Hepatocyte (in vitro differentiated cells): ENCODE results near the gene ZNF24. TPM values are rescaled to one million over a fixed set of nuclear protein-coding genes. Genes with fewer than 3 reads are reported as not detected.

Experiments
- DNase-seq: peaks from one replicate; pipeline ENCODE4 v3.0.0-alpha.2; 2016; ENCODE audit warnings: low spot score
- H2AFZ ChIP-seq: fragments of 200-600 bp; sonication (generic); 2 replicates; pipeline ENCODE4 v1.6.0; 2016; ENCODE audit warnings: antibody characterized with exemption, mild to moderate bottlenecking
- H3K27ac ChIP-seq: fragments of 200-600 bp; sonication (generic); 2 replicates; pipeline ENCODE4 v1.5.1; 2016; ENCODE audit warnings: mild to moderate bottlenecking
- H3K27me3 ChIP-seq: fragments of 200-600 bp; sonication (generic); 2 replicates; pipeline ENCODE4 v1.6.1; 2016
- H3K36me3 ChIP-seq: fragments of 200-600 bp; sonication (generic); replicated peaks from 2 replicates; pipeline ENCODE4 v1.5.1; 2016; ENCODE audit warnings: low read depth; ENCODE audit not compliant: insufficient read depth
- H3K4me1 ChIP-seq: fragments of 200-600 bp; sonication (generic); 2 replicates; pipeline ENCODE4 v1.5.1; 2016; ENCODE audit warnings: mild to moderate bottlenecking, moderate library complexity; ENCODE audit not compliant: insufficient read depth
- H3K4me2 ChIP-seq: fragments of 200-600 bp; sonication (generic); 2 replicates; pipeline ENCODE4 v1.6.0; 2016
- H3K4me3 ChIP-seq: fragments of 200-600 bp; sonication (generic); 2 replicates; pipeline ENCODE4 v1.5.1; 2016; ENCODE audit warnings: mild to moderate bottlenecking
- H3K79me2 ChIP-seq: fragments of 200-600 bp; sonication (generic); 2 replicates; pipeline ENCODE4 v1.6.0; 2017; ENCODE audit warnings: mild to moderate bottlenecking
- H3K9me2 ChIP-seq: fragments of 200-600 bp; sonication (generic); replicated peaks from 2 replicates; pipeline ENCODE4 v1.6.0; 2017; ENCODE audit warnings: mild to moderate bottlenecking; ENCODE audit not compliant: insufficient read depth
- H3K9me3 ChIP-seq: fragments of 200-600 bp; sonication (generic); 2 replicates; pipeline ENCODE4 v1.5.1; 2016; ENCODE audit warnings: low read depth, mild to moderate bottlenecking
- H4K20me1 ChIP-seq: fragments of 200-600 bp; sonication (generic); 2 replicates; pipeline ENCODE4 v1.6.0; 2016; ENCODE audit warnings: mild to moderate bottlenecking; ENCODE audit not compliant: insufficient read depth, poor library complexity, severe bottlenecking
- EZH2 ChIP-seq: fragments of 200-600 bp; sonication (generic); IDR thresholded peaks from 2 replicates; pipeline ENCODE4 v1.6.1; 2016; ENCODE audit warnings: antibody characterized with exemption, mild to moderate bottlenecking, borderline replicate concordance
- EZH2phosphoT487 ChIP-seq: fragments of 200-600 bp; sonication (generic); IDR thresholded peaks from one replicate; pipeline ENCODE4 v1.6.1; 2018; ENCODE audit warnings: antibody characterized with exemption, mild to moderate bottlenecking, low read depth, moderate library complexity; ENCODE audit not compliant: unreplicated experiment, severe bottlenecking
- WGBS: methylation state at CpG from one replicate; pipeline ENCODE4 v1.1.6; 2016; ENCODE audit warnings: low lambda C conversion rate; ENCODE audit errors: missing lambda C conversion rate; 5-methylcytosine and 5-hydroxymethylcytosine counted together
- polyA plus RNA-seq: library from polyadenylated mRNA; unstranded; fragments of >200 nt; fragmentation: Nextera tagmentation; extraction: Ambion mirVana; gene quantifications from 2 replicates; pipeline ENCODE4 v1.2.1, GENCODE V29; 2016
- total RNA-seq: library from RNA; depleted of rRNA; stranded (reverse); fragments of >200 nt; gene quantifications from 2 replicates; pipeline ENCODE4 v1.2.3, GENCODE V29; 2014
- TF ChIP-seq, protein P1 (sequence below): fragments of 200-600 bp; sonication (generic); IDR thresholded peaks from 2 replicates; pipeline ENCODE4 v1.5.1; 2016; ENCODE audit warnings: antibody characterized with exemption, mild to moderate bottlenecking; ENCODE audit not compliant: poor library complexity

The ZNF24 gene
- total and polyA plus RNA-seq, 2 experiments from 2014 or later = 29.0 to 44.3 TPM

DNA sequence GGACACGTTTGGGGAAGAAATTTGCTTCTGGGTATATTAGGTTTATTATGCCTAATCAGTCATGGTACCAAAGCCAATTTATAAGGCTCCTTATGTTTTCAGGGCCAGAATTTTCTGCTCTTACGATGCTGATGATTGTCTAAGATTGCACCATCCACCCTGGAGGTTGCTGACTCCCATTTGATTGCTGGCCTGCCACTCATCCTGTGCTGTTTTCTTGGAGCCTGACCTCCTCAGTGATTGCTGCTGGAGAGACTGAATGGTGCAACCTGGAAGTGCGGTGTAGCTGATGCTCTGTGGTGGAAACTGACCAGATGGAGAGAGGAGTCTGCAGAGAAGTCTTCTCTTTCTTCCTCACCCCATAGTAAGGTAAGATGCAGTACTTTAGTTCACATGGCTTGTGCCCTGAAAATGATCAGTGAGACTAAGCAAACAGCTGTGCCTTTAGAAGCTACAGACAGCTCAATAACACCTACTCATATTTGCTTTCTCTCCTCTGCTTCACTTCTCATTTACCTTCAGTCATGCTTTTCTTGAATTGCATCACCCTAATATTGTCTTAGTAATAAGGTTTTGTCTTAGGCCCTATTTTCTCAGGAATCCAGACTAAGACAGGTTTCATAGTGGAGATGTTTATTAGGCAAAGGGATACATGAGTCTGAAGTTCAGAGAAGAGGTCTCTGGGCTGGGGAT, 17.4 kb downstream of the ZNF24 start:
- H3K27me3 ChIP-seq = no peaks in the 10 kb centered on the region
- H4K20me1 ChIP-seq = no peaks in the 10 kb centered on the region
- H3K9me2 ChIP-seq = no peaks in the 10 kb centered on the region
- H3K4me1 ChIP-seq = no peaks in the 10 kb centered on the region
- DNase-seq = no peak
- H3K27ac ChIP-seq = no peak overlapping the region
- H3K4me3 ChIP-seq = no peak overlapping the region
- no peaks in the 10 kb centered on the region for H3K9me3 ChIP-seq
- no peaks in the 10 kb centered on the region for H3K79me2 ChIP-seq
- no peak overlapping the region for H3K4me2 ChIP-seq
- TF ChIP-seq EZH2phosphoT487 (no peak), EZH2 (no peak)
- TF ChIP-seq, protein P1, sequence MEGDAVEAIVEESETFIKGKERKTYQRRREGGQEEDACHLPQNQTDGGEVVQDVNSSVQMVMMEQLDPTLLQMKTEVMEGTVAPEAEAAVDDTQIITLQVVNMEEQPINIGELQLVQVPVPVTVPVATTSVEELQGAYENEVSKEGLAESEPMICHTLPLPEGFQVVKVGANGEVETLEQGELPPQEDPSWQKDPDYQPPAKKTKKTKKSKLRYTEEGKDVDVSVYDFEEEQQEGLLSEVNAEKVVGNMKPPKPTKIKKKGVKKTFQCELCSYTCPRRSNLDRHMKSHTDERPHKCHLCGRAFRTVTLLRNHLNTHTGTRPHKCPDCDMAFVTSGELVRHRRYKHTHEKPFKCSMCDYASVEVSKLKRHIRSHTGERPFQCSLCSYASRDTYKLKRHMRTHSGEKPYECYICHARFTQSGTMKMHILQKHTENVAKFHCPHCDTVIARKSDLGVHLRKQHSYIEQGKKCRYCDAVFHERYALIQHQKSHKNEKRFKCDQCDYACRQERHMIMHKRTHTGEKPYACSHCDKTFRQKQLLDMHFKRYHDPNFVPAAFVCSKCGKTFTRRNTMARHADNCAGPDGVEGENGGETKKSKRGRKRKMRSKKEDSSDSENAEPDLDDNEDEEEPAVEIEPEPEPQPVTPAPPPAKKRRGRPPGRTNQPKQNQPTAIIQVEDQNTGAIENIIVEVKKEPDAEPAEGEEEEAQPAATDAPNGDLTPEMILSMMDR = no peak
- WGBS = 71% methylated on average over 3 of the region's 3 CpGs
- no peak overlapping the region for H2AFZ ChIP-seq
- H3K36me3 ChIP-seq = no peaks in the 10 kb centered on the region

DNA sequence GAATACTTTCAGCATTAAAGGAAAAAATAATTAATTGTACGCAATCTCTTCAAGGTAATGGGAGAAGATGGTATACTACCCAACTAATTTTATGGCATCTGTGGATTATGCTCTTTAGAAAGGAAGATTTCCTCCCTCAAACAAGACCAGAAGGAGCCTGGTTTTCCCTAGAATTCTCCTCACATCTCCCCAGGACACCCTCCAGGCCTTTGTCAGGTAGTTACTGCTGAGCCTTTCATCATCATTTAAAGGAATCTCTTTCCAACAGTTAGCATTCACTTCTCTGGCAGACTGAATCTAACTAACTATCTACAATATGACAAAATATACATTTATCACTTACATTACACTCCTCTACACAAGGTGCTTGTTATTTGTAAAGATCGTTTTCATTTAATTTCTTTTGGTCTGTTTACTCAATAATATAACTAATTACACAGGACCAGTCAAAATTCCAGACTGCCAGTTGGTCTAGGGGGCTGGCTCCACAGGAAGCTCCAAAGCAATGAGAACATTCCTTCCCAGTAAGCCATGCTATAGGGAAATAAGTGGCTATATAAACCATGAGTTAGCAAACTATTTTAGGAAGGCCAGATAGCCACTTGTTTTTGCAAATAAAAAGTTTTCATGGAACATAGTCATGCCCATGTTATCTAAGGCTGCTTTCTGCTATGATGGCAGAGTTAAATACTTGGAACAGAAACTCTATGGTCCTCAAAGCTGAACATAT, 19.1 kb downstream of the ZNF24 start:
- H3K36me3 ChIP-seq = no peaks in the 10 kb centered on the region
- no peaks in the 10 kb centered on the region for H3K9me3 ChIP-seq
- no peaks in the 10 kb centered on the region for H3K4me1 ChIP-seq
- no peak overlapping the region for H3K4me2 ChIP-seq
- no peaks in the 10 kb centered on the region for H3K79me2 ChIP-seq
- H4K20me1 ChIP-seq = no peaks in the 10 kb centered on the region
- no peak overlapping the region for H3K4me3 ChIP-seq
- DNase-seq = no peak
- TF ChIP-seq EZH2phosphoT487 = no peak
- 50% methylated on average over 2 of the region's 2 CpGs for WGBS
- H3K9me2 ChIP-seq = no peaks in the 10 kb centered on the region
- no peak overlapping the region for H3K27ac ChIP-seq
- H2AFZ ChIP-seq = no peak overlapping the region
- H3K27me3 ChIP-seq = no peaks in the 10 kb centered on the region

DNA sequence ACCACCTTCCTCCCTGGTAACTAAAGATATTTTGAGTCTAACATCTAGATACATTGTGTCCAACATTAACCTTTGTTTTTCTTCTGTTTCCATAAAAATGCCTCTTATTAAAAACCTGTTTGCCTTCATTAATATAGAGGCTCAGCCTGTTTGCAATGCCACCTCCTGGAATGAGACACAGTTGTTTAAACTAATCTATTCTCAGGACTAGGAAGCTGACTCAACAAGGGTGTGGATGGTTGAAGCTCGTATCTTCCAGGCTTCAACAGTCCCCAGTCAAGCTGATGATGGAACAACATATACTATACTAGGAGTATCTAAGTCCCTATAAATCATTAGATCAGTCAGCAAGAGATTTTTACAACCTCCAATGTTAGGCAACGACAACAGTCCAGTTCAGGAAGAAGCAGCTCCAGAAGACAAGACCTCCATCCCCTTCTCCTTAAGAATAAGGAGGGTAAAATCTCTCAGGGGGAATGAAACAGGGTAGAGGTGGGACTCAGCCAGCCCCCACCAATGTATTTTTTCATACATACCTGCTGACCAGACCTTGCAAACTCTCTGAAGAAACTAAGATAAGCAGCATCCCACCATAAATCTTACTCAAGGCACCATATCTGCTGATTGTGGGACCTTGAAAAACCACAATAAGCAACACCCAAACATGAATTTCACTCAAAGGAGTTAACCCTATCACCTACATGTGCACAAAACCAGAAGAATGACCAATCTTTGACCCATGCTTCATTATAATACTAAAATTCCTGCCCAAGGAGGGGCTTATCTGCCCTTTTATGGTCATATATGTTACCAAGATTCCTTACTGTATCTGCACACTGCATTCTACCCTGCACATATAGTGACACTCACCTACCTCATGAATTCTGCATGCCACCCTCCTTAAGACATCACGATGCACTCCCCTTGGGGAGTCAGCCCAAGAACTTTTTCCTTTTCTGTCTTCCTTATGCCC, 21.4 kb downstream of the ZNF24 start:
- 86% methylated on average over 3 of the region's 3 CpGs for WGBS
- H3K79me2 ChIP-seq = no peaks in the 10 kb centered on the region
- no peaks in the 10 kb centered on the region for H4K20me1 ChIP-seq
- DNase-seq = no peak
- H3K4me3 ChIP-seq = no peak overlapping the region
- H3K9me3 ChIP-seq = no peaks in the 10 kb centered on the region
- no peaks in the 10 kb centered on the region for H3K27me3 ChIP-seq
- no peaks in the 10 kb centered on the region for H3K36me3 ChIP-seq
- no peak overlapping the region for H2AFZ ChIP-seq
- TF ChIP-seq, protein P1 = no peak
- TF ChIP-seq EZH2phosphoT487 (no peak), EZH2 (no peak)
- H3K4me2 ChIP-seq = no peak overlapping the region
- H3K27ac ChIP-seq = no peak overlapping the region
- no peaks in the 10 kb centered on the region for H3K9me2 ChIP-seq
- H3K4me1 ChIP-seq = no peaks in the 10 kb centered on the region
